22Rv1 (cell line): ENCODE data around the gene SOCS2.

Experiments used
- H3K27ac ChIP-seq: fragments of 450-650 bp; 2 replicates; pipeline ENCODE4 v1.5.1; 2017
- ZFX ChIP-seq: fragments of 450-650 bp; IDR thresholded peaks from 2 replicates; pipeline ENCODE4 v1.6.1; 2017; ENCODE audit warnings: antibody characterized with exemption, borderline replicate concordance
- TF ChIP-seq, protein P1 (sequence below): fragments of 450-650 bp; IDR thresholded peaks from 2 replicates; pipeline ENCODE4 v1.5.1; 2017; ENCODE audit warnings: mild to moderate bottlenecking

Gene SOCS2

GRCh38 chr12:93578221-93578620, 5.7 kb downstream of the SOCS2 start:
- no peak overlapping the region for H3K27ac ChIP-seq
- TF ChIP-seq, protein P1, sequence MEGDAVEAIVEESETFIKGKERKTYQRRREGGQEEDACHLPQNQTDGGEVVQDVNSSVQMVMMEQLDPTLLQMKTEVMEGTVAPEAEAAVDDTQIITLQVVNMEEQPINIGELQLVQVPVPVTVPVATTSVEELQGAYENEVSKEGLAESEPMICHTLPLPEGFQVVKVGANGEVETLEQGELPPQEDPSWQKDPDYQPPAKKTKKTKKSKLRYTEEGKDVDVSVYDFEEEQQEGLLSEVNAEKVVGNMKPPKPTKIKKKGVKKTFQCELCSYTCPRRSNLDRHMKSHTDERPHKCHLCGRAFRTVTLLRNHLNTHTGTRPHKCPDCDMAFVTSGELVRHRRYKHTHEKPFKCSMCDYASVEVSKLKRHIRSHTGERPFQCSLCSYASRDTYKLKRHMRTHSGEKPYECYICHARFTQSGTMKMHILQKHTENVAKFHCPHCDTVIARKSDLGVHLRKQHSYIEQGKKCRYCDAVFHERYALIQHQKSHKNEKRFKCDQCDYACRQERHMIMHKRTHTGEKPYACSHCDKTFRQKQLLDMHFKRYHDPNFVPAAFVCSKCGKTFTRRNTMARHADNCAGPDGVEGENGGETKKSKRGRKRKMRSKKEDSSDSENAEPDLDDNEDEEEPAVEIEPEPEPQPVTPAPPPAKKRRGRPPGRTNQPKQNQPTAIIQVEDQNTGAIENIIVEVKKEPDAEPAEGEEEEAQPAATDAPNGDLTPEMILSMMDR, result no peak
- TF ChIP-seq ZFX, result no peak

- TF ChIP-seq, protein P1, result no peak
- TF ChIP-seq ZFX, result no peak
- H3K27ac ChIP-seq, result no peak overlapping the region
Measured at GRCh38 chr12:93580682-93581081, 8.2 kb downstream of the SOCS2 start.

- no peak overlapping the region for H3K27ac ChIP-seq
- TF ChIP-seq, protein P1, result no peak
- TF ChIP-seq ZFX, result no peak
Measured at GRCh38 chr12:93581370-93581769, 8.9 kb downstream of the SOCS2 start.

- no peak for TF ChIP-seq ZFX
- TF ChIP-seq, protein P1, result no peak
- no peak overlapping the region for H3K27ac ChIP-seq
Measured at GRCh38 chr12:93582351-93582750, 9.9 kb downstream of the SOCS2 start.

GRCh38 chr12:93583627-93584392, 11.3 kb downstream of the SOCS2 start:
- H3K27ac ChIP-seq, result no peak overlapping the region
- TF ChIP-seq, protein P1, result no peak
- no peak for TF ChIP-seq ZFX

DNA sequence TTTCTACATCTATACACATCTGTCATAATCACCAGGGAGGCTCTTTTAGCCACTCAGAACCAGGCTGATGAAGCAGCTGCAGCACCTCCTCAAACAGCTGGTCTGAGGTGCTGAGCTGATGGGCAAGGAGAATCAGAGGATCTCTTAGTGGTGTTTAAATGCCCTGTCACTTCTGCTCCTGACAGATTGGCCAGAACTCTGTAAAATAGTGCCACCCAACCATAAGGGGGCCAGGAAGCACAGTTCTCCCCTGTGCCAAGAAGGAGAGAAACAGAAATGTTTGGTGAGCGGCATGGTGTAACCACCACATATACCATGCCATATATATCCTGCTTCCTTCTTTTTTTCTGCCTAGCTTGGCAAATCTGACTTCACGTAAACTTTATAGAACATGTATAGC, 12.8 kb downstream of the SOCS2 start:
- no peak overlapping the region for H3K27ac ChIP-seq
- no peak for TF ChIP-seq ZFX
- TF ChIP-seq, protein P1, result no peak

GRCh38 chr12:93587611-93588010, 15.1 kb downstream of the SOCS2 start:
- no peak overlapping the region for H3K27ac ChIP-seq
- TF ChIP-seq ZFX, result no peak
- TF ChIP-seq, protein P1, result no peak
